SJCRH30 (cell line): ENCODE measurements around the gene FGF2. TPM values are rescaled to one million over a fixed set of nuclear protein-coding genes. Genes with fewer than 3 reads are reported as not detected.

ENCODE experiments used
- DNase-seq, 2 experiments: peaks; one replicate each; pipeline ENCODE4 v3.0.0-alpha.2; 2015 to 2020
- H3K27ac ChIP-seq: fragments of 250-450 bp; sonication (Bioruptor Pico); 2 replicates; pipeline ENCODE4 v1.5.1; 2020; ENCODE audit warnings: mild to moderate bottlenecking, moderate library complexity
- H3K27me3 ChIP-seq: fragments of 250-450 bp; sonication (Bioruptor Pico); 2 replicates; pipeline ENCODE4 v1.5.1; 2020; ENCODE audit warnings: mild to moderate bottlenecking, moderate library complexity
- H3K36me3 ChIP-seq: fragments of 250-450 bp; sonication (Bioruptor Pico); 2 replicates; pipeline ENCODE4 v1.5.1; 2020; ENCODE audit warnings: mild to moderate bottlenecking, moderate library complexity
- H3K4me1 ChIP-seq: fragments of 250-450 bp; sonication (Bioruptor Pico); 2 replicates; pipeline ENCODE4 v1.5.1; 2020; ENCODE audit warnings: mild to moderate bottlenecking, moderate library complexity
- H3K4me3 ChIP-seq: fragments of 250-450 bp; sonication (Bioruptor Pico); 2 replicates; pipeline ENCODE4 v1.5.1; 2020; ENCODE audit warnings: mild to moderate bottlenecking, moderate library complexity
- H3K9me3 ChIP-seq: fragments of 250-450 bp; sonication (Bioruptor Pico); replicated peaks from 2 replicates; pipeline ENCODE4 v1.5.1; 2020; ENCODE audit warnings: mild to moderate bottlenecking, moderate library complexity
- total RNA-seq: library from RNA; depleted of rRNA; stranded (reverse); fragments of >200 nt; shearing (Covaris generic); gene quantifications from 2 replicates; pipeline ENCODE4 v1.2.3, GENCODE V29; 2014

Gene FGF2
- total RNA-seq, 1 experiment from 2014 or later: 11.7 TPM

DNA sequence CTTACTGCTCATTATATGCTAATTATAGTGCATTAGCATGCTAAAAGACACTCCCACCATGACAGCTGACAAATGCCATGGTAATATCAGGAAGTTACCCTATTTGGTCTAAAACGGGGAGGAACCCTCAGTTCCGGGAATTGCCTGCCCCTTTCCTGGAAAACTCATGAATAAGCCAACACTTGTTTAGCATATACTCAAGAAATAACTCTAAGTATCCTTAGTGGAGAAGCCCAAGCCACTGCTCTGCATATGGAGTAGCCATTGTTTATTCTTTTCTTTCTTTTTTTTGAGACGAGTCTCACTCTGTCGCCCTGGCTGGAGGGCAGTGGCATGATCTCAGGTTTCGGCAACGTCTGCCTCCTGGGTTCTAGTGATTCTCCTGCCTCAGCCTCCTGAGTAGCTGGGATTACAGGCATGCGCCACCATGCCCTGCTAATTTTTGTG lies 80.3 kb downstream of the FGF2 start:
- Histone ChIP-seq H3K27ac (no peak overlapping the region), H3K27me3 (no peaks in the 10 kb centered on the region), H3K4me3 (no peak overlapping the region), H3K4me1 (no peaks in the 10 kb centered on the region), H3K36me3 (no peaks in the 10 kb centered on the region; the same call in 1 of the 2 replicates), H3K9me3 (no peaks in the 10 kb centered on the region)
- no peak for DNase-seq

DNA sequence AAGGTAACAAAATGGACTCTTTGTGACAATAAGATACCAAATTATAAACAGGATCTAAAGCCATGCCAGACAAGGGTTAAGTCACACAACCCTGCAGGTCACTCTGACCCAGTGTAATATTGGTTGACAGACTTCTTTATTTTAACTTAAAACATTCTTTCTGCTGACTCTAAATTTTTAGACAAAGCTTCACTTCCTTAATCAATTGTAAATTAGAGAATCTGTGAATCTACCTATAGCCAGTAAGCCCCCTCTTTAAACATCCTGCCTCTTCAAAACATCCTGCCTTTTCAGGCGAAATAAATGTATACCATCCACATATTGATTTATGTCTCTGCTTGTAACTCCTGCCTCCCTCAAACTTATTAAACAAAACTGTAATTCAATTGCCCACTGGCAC lies 81.6 kb downstream of the FGF2 start:
- no peak overlapping the region for H3K4me3 ChIP-seq
- H3K36me3 ChIP-seq: peaks cover 2% of the 10 kb centered on the region
- no peak for DNase-seq
- 0 out of 2 replicates have a peak, but pooled peaks cover 1% of the 10 kb centered on the region for H3K4me1 ChIP-seq
- no peaks in the 10 kb centered on the region for H3K27me3 ChIP-seq
- no peaks in the 10 kb centered on the region for H3K9me3 ChIP-seq
- no peak overlapping the region for H3K27ac ChIP-seq

DNA sequence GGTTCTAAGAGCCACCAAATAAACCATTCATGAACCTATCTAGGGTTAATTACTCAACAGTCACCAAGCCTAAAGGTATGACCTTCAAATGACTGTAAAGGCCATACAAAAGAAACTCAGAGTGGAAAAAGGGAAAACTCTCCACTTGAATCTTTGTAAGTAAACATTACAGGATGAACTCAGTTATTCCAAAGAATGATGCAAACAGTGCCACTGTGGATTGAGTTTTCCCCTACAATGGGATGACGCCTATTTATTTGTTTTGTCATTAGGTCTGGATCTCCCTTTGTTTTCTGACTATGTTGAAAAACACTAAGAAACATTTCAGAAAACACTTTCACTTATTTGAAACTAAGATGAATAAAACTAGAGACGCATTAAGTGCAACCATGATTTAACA lies 83.1 kb downstream of the FGF2 start:
- Histone ChIP-seq H3K4me1 (0 out of 2 replicates have a peak, but pooled peaks cover 2% of the 10 kb centered on the region), H3K9me3 (no peaks in the 10 kb centered on the region), H3K27ac (no peak overlapping the region), H3K27me3 (no peaks in the 10 kb centered on the region), H3K4me3 (no peak overlapping the region), H3K36me3 (peaks cover 3% of the 10 kb centered on the region; the same call in 1 of the 2 replicates)
- no peak for DNase-seq

DNA sequence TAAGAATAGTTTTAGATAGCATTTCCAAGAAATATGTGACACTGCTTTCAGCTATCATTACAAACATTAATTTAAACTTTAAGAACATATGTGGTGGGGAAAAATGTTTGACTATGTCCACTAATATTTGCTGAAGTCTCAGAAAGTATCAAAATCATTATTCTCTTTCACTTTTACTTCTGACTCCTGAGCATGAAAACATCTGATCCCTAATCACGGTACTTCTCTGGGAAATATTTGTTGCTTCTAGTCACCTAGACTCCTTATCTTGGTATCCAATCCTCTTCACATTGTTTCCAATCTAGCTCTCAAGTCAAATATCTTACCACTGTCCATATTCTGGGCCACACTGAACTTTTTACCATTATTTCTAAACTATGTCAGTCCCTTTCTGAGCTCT lies 85.0 kb downstream of the FGF2 start:
- H3K27ac ChIP-seq: no peak overlapping the region
- H3K36me3 ChIP-seq: peaks cover 3% of the 10 kb centered on the region; the same call in 1 of the 2 replicates
- H3K27me3 ChIP-seq: no peaks in the 10 kb centered on the region
- 0 out of 2 replicates have a peak, but pooled peaks cover 2% of the 10 kb centered on the region for H3K4me1 ChIP-seq
- H3K9me3 ChIP-seq: no peaks in the 10 kb centered on the region
- no peak overlapping the region for H3K4me3 ChIP-seq
- no peak for DNase-seq

DNA sequence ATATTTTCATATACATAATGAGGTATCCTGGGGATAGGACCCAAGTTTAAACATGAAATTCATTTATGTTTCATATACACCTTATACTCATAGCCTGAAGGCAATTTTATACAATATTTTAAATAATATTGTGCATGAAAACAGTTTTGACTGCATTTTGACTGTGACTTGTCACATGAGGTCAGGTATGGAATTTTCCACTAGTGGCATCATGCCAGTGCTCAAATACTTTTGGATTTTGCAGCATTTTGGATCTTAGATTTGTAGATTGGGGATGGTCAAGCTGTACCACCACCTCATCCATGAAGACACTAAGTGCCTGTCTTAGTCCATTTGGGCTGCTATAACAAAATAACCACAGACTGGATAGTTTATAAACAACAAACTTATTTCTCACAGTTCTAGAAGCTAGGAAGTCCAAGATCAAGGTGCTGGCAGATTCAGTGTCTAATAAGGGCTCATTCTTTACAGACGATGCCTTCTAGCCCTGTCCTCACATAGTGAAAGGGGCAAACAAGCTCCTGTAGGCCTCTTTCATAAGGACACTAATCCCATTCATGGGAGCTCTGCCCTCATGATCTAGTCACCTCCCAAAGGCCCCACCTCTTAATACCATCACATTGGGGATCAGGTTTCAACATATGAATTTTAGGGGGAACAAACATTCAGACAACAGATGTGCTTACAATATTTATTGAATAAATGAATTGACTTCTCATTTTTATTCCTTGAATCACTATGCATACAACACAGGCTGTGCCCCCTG lies 86.4 kb downstream of the FGF2 start:
- no peaks in the 10 kb centered on the region for H3K9me3 ChIP-seq
- no peak overlapping the region for H3K27ac ChIP-seq
- no peak overlapping the region for H3K4me3 ChIP-seq
- peak in 1 of 2 experiments; percentile 31 for DNase-seq
- H3K27me3 ChIP-seq: no peaks in the 10 kb centered on the region
- H3K36me3 ChIP-seq: peaks cover 3% of the 10 kb centered on the region; the same call in 1 of the 2 replicates
- H3K4me1 ChIP-seq: 0 out of 2 replicates have a peak, but pooled peaks cover 5% of the 10 kb centered on the region

DNA sequence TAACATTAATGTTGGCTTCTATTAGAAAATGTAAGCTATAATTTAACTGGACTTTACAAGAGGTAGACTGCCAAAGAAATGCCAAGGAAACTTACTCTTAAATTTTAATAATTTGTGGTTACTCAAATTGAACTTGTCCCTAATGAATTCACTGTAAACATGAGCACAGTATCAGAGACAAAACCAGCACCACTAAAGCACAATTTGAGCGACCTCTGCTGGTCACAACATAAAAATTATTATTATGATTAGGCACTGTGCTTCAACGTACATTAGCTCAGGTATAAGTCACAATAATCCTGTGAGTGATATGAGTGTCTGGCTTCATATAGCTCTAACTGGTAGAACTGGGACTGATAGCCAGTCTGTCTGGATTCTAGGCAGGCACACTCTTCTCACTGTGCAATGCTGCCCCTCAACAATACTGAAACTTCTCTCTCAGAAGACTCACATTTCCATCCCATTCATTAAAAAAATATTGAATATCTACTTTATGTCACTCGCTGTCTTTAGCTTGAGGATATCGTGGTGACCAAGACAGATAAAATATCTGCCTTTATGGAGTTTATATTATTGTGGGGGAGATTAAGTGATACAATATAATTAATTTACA lies 87.8 kb downstream of the FGF2 start:
- 0 out of 2 replicates have a peak, but pooled peaks cover 5% of the 10 kb centered on the region for H3K4me1 ChIP-seq
- no peaks in the 10 kb centered on the region for H3K27me3 ChIP-seq
- H3K36me3 ChIP-seq: peaks cover 3% of the 10 kb centered on the region; the same call in 1 of the 2 replicates
- no peak overlapping the region for H3K4me3 ChIP-seq
- no peaks in the 10 kb centered on the region for H3K9me3 ChIP-seq
- H3K27ac ChIP-seq: no peak overlapping the region
- DNase-seq: peak in 1 of 2 experiments; percentile 60

DNA sequence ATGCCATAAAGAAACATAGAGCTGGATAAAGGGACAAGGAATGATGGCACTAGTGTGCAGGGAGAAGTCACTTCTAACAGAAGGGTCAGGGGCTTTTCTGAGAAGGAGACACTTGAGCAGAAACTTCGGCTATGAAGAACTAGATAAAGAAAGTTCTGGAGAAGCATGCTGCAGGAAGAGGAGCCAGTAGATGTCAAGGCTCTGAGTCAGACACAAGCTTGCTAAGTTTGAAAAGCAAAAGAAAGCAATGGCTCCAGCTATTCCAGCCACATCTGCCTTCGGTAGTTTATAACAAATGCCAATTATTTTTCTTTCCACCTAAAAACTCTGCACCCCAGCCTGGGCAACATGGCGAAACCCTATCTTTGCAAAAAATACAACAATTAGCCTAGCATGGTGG lies 88.3 kb downstream of the FGF2 start:
- Histone ChIP-seq H3K4me1 (0 out of 2 replicates have a peak, but pooled peaks cover 5% of the 10 kb centered on the region), H3K9me3 (no peaks in the 10 kb centered on the region), H3K27ac (no peak overlapping the region), H3K27me3 (no peaks in the 10 kb centered on the region), H3K4me3 (no peak overlapping the region), H3K36me3 (peaks cover 3% of the 10 kb centered on the region; the same call in 1 of the 2 replicates)
- DNase-seq: no peak

- Histone ChIP-seq H3K27ac (no peak overlapping the region), H3K4me3 (no peak overlapping the region)
- no peak for DNase-seq
Observed at GRCh38 chr4:122917731-122918130, 91.1 kb downstream of the FGF2 start.

GRCh38 chr4:122920473-122920872 lies 93.8 kb downstream of the FGF2 start:
- DNase-seq: no peak
- H3K27ac ChIP-seq: no peak overlapping the region
- no peaks in the 10 kb centered on the region for H3K27me3 ChIP-seq
- H3K4me3 ChIP-seq: no peak overlapping the region
- no peaks in the 10 kb centered on the region for H3K36me3 ChIP-seq
- no peaks in the 10 kb centered on the region for H3K9me3 ChIP-seq
- 0 out of 2 replicates have a peak, but pooled peaks cover 3% of the 10 kb centered on the region for H3K4me1 ChIP-seq

More at GRCh38 chr4:122917731-122918130, 91.1 kb downstream of the FGF2 start:
- H3K4me1 ChIP-seq: 0 out of 2 replicates have a peak, but pooled peaks cover 5% of the 10 kb centered on the region
- no peaks in the 10 kb centered on the region for H3K9me3 ChIP-seq
- H3K36me3 ChIP-seq: peaks cover 3% of the 10 kb centered on the region; the same call in 1 of the 2 replicates
- no peaks in the 10 kb centered on the region for H3K27me3 ChIP-seq

GRCh38 chr4:122921300-122921699 lies 94.7 kb downstream of the FGF2 start:
- no peaks in the 10 kb centered on the region for H3K27me3 ChIP-seq
- peak overlapping the region; percentile 84; the same call in 1 of the 2 replicates for H3K27ac ChIP-seq
- H3K4me1 ChIP-seq: 0 out of 2 replicates have a peak, but pooled peaks cover 3% of the 10 kb centered on the region
- no peak for DNase-seq
- H3K9me3 ChIP-seq: no peaks in the 10 kb centered on the region
- peak overlapping the region; percentile 84 for H3K4me3 ChIP-seq
- no peaks in the 10 kb centered on the region for H3K36me3 ChIP-seq

DNA sequence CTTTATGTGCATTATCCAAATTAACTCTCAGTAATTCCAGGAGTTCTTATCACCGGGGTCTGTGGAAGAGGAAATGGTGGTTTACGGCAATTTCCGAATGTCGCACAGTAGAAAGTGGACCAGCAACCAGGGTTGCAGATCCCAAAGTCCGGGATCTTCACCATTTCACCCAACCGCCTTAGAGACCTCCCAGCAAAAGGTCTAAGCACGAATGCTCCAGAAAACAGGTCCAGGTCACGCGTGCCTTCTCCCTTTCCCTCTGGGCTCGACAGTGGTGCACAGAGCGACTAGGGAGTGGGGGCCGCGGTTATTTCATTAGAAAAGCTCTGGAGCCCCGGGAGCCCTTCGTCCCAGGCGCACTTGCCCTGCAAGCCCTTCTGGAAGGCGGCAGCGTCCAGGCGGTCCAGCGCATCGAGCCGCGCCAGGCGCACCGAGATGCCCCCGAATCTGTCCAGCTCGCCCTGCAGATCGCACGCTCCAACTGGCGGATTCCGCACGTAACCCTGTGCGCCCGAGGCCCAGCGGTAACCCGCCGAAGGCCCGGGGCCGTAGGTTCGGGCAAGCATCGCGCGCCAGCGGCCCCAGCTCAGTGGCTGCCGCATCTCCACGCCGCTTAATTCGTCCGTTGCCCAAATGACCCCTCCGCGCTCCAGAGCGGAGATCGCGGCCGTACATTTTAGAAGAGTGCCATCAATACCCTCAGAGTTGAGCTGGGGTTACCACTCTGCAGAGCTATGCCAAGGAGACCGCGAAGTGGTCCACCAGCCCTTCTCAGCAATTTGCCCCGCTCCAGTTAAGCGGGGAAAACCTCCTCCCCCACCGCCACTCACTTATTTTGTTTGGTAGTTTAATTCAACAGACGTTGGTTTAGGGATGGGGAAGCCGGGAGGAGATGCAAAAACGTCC lies 95.6 kb downstream of the FGF2 start, which contains the start of gene NUDT6:
Gene NUDT6, minus strand, starts transcription at position 627 of the 906 bp plus-strand sequence. Its CDS starts 25 bp downstream, at position 602.
- 0 out of 2 replicates have a peak, but pooled peaks cover 3% of the 10 kb centered on the region for H3K4me1 ChIP-seq
- no peaks in the 10 kb centered on the region for H3K36me3 ChIP-seq
- H3K4me3 ChIP-seq: peak within 1 kb of the TSS; percentile 84
- H3K27me3 ChIP-seq: no peaks in the 10 kb centered on the region
- peak; percentile 78 to 83 for DNase-seq
- no peaks in the 10 kb centered on the region for H3K9me3 ChIP-seq
- peak within 1 kb of the TSS; percentile 84 for H3K27ac ChIP-seq

- DNase-seq: peak; percentile 92 to 95
- peak overlapping the region; percentile 84 for H3K4me3 ChIP-seq
- no peaks in the 10 kb centered on the region for H3K27me3 ChIP-seq
- H3K4me1 ChIP-seq: no peaks in the 10 kb centered on the region
- no peaks in the 10 kb centered on the region for H3K9me3 ChIP-seq
- no peaks in the 10 kb centered on the region for H3K36me3 ChIP-seq
- peak overlapping the region; percentile 84 for H3K27ac ChIP-seq
Observed at GRCh38 chr4:122922877-122923511, 96.4 kb downstream of the FGF2 start.

DNA sequence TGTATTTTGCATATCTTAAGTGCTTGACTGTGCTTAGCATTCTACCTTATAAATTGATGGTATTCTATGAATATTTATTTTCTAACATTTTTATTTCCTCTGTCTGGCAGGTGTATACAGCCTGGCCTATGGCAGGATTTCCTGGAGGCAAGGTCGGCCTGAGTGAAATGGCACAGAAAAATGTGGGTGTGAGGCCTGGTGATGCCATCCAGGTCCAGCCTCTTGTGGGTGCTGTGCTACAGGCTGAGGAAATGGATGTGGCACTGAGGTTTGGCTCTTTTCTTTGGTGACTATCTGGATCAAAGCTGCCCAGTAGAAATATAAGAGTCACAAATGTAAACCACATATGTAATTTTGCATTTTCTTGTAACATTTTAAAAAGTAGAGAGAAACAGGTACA lies 102.3 kb downstream of the FGF2 start:
- H3K27ac ChIP-seq: no peak overlapping the region
- peaks cover 37% of the 10 kb centered on the region for H3K36me3 ChIP-seq
- H3K4me3 ChIP-seq: no peak overlapping the region
- H3K4me1 ChIP-seq: no peaks in the 10 kb centered on the region
- H3K9me3 ChIP-seq: no peaks in the 10 kb centered on the region
- DNase-seq: no peak
- no peaks in the 10 kb centered on the region for H3K27me3 ChIP-seq

GRCh38 chr4:122930862-122931261 lies 104.2 kb downstream of the FGF2 start:
- DNase-seq: peak in 1 of 2 experiments; percentile 32
- no peaks in the 10 kb centered on the region for H3K9me3 ChIP-seq
- H3K27ac ChIP-seq: no peak overlapping the region
- H3K4me3 ChIP-seq: no peak overlapping the region
- H3K27me3 ChIP-seq: no peaks in the 10 kb centered on the region
- no peaks in the 10 kb centered on the region for H3K4me1 ChIP-seq
- peaks cover 52% of the 10 kb centered on the region for H3K36me3 ChIP-seq
